Measurements from ENCODE around the gene PALS1.

DNA sequence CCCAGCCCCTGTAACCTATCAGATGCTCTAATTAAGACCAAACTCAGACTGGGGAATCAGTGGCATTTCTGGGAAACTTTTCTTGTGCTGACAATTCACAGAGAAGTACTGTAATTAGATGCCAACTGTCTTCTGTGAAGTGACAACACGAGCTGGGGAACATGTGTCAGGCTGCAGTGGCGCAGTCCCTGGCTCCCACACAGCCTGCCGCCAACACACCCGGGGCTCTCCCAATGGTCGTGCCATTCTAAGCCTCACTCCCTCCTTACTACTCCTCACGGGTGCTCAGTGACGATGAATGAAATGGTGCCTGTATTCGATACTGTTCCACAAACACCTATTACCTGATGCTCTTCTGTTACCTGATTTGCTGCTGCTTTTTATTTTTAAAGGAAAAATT is 33.4 kb upstream of the PALS1 start:
- TF ChIP-seq, protein P1, sequence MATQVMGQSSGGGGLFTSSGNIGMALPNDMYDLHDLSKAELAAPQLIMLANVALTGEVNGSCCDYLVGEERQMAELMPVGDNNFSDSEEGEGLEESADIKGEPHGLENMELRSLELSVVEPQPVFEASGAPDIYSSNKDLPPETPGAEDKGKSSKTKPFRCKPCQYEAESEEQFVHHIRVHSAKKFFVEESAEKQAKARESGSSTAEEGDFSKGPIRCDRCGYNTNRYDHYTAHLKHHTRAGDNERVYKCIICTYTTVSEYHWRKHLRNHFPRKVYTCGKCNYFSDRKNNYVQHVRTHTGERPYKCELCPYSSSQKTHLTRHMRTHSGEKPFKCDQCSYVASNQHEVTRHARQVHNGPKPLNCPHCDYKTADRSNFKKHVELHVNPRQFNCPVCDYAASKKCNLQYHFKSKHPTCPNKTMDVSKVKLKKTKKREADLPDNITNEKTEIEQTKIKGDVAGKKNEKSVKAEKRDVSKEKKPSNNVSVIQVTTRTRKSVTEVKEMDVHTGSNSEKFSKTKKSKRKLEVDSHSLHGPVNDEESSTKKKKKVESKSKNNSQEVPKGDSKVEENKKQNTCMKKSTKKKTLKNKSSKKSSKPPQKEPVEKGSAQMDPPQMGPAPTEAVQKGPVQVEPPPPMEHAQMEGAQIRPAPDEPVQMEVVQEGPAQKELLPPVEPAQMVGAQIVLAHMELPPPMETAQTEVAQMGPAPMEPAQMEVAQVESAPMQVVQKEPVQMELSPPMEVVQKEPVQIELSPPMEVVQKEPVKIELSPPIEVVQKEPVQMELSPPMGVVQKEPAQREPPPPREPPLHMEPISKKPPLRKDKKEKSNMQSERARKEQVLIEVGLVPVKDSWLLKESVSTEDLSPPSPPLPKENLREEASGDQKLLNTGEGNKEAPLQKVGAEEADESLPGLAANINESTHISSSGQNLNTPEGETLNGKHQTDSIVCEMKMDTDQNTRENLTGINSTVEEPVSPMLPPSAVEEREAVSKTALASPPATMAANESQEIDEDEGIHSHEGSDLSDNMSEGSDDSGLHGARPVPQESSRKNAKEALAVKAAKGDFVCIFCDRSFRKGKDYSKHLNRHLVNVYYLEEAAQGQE (IDR thresholded peaks at IDR 0.05) = no peak
- TF ChIP-seq RXRA (IDR thresholded peaks at IDR 0.05) (no peak), FOXA1 (IDR thresholded peaks at IDR 0.05) (no peak)
- TF ChIP-seq, protein P2, sequence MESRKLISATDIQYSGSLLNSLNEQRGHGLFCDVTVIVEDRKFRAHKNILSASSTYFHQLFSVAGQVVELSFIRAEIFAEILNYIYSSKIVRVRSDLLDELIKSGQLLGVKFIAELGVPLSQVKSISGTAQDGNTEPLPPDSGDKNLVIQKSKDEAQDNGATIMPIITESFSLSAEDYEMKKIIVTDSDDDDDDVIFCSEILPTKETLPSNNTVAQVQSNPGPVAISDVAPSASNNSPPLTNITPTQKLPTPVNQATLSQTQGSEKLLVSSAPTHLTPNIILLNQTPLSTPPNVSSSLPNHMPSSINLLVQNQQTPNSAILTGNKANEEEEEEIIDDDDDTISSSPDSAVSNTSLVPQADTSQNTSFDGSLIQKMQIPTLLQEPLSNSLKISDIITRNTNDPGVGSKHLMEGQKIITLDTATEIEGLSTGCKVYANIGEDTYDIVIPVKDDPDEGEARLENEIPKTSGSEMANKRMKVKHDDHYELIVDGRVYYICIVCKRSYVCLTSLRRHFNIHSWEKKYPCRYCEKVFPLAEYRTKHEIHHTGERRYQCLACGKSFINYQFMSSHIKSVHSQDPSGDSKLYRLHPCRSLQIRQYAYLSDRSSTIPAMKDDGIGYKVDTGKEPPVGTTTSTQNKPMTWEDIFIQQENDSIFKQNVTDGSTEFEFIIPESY (IDR thresholded peaks at IDR 0.05) = no peak

All from liver (tissue), 2 donors.